SU-DHL-6 (cell line): Measurements from ENCODE around the gene SLC35C1.

Experiments used
- H2AFZ ChIP-seq: fragments of 200-600 bp; sonication (generic); 2 replicates; pipeline ENCODE4 v1.6.1; 2014; ENCODE audit warnings: low read depth, mild to moderate bottlenecking, moderate library complexity, mixed read lengths, antibody characterized with exemption, low read length; ENCODE audit not compliant: severe bottlenecking
- H3F3A ChIP-seq: fragments of 200-600 bp; shearing (Covaris generic); 2 replicates; pipeline ENCODE4 v1.6.0; 2016; ENCODE audit warnings: antibody characterized with exemption, mild to moderate bottlenecking; ENCODE audit not compliant: insufficient read depth
- H3K27ac ChIP-seq: fragments of 200-600 bp; sonication (generic); 2 replicates; pipeline ENCODE4 v1.5.1; 2016; ENCODE audit warnings: low read depth, mild to moderate bottlenecking, low read length, moderate library complexity, mixed read lengths
- H3K27me3 ChIP-seq: fragments of 200-600 bp; sonication (generic), shearing (Covaris generic); 2 replicates; pipeline ENCODE4 v1.6.0; 2014; ENCODE audit warnings: mild to moderate bottlenecking, low read length
- H3K36me3 ChIP-seq: fragments of 200-600 bp; sonication (generic); 2 replicates; pipeline ENCODE4 v1.6.1; 2014; ENCODE audit warnings: mild to moderate bottlenecking, low read length, mixed read lengths
- H3K4me2 ChIP-seq: fragments of 300-600, 200-600 bp; shearing (Covaris generic), sonication (generic); 2 replicates; pipeline ENCODE4 v1.6.0; 2014; ENCODE audit warnings: low read length, low read depth, mild to moderate bottlenecking; ENCODE audit not compliant: poor library complexity, severe bottlenecking
- H3K4me3 ChIP-seq: fragments of 200-600 bp; sonication (generic); 2 replicates; pipeline ENCODE4 v1.5.1; 2014; ENCODE audit warnings: antibody characterized with exemption, low read length, mild to moderate bottlenecking, mixed read lengths; ENCODE audit not compliant: insufficient read depth, poor library complexity, severe bottlenecking
- H3K79me2 ChIP-seq: fragments of 200-600 bp; sonication (generic); 2 replicates; pipeline ENCODE4 v1.6.1; 2014; ENCODE audit warnings: mild to moderate bottlenecking, low read length, moderate library complexity; ENCODE audit not compliant: insufficient read depth
- H3K9ac ChIP-seq: fragments of 200-600 bp; sonication (generic); 2 replicates; pipeline ENCODE4 v1.7.0; 2014; ENCODE audit warnings: mild to moderate bottlenecking, low read length
- H3K9me2 ChIP-seq: fragments of 200-600 bp; sonication (generic); replicated peaks from 2 replicates; pipeline ENCODE4 v1.6.1; 2014; ENCODE audit warnings: low read length; ENCODE audit not compliant: insufficient read depth
- H3K9me3 ChIP-seq: fragments of 200-600 bp; sonication (generic); 2 replicates; pipeline ENCODE4 v1.6.1; 2014; ENCODE audit warnings: low read length, mixed read lengths; ENCODE audit not compliant: insufficient read depth
- H4K20me1 ChIP-seq: fragments of 200-600 bp; sonication (generic); 2 replicates; pipeline ENCODE4 v1.6.1; 2014; ENCODE audit warnings: low read depth, mild to moderate bottlenecking, antibody characterized with exemption, low read length, moderate library complexity, mixed read lengths
- EZH2phosphoT487 ChIP-seq: fragments of 200-600 bp; sonication (generic), shearing (Covaris generic); conservative IDR thresholded peaks from 2 replicates; pipeline ENCODE4 v1.6.1; 2018; ENCODE audit warnings: mild to moderate bottlenecking, antibody characterized with exemption, low read length, moderate library complexity, mixed read lengths
- TF ChIP-seq, protein P1 (sequence below): fragments of 200-600 bp; sonication (generic); IDR thresholded peaks from one replicate; pipeline ENCODE4 v1.5.1; 2017; ENCODE audit warnings: antibody characterized with exemption, mild to moderate bottlenecking, low read length, moderate library complexity; ENCODE audit not compliant: insufficient read depth, poor library complexity, severe bottlenecking

SLC35C1 gene

GRCh38 chr11:45769960-45770359, 35.0 kb upstream of the SLC35C1 start:
- Histone ChIP-seq H3K4me2 (no peak overlapping the region), H3K27ac (no peak overlapping the region), H3K9me2 (no peaks in the 10 kb centered on the region), H3K9me3 (no peaks in the 10 kb centered on the region), H4K20me1 (no peaks in the 10 kb centered on the region), H3K27me3 (no peaks in the 10 kb centered on the region), H3K4me3 (no peak overlapping the region), H3F3A (no peaks in the 10 kb centered on the region), H3K9ac (no peak overlapping the region), H3K36me3 (no peaks in the 10 kb centered on the region), H3K79me2 (no peaks in the 10 kb centered on the region), H2AFZ (no peak overlapping the region)
- TF ChIP-seq, protein P1, sequence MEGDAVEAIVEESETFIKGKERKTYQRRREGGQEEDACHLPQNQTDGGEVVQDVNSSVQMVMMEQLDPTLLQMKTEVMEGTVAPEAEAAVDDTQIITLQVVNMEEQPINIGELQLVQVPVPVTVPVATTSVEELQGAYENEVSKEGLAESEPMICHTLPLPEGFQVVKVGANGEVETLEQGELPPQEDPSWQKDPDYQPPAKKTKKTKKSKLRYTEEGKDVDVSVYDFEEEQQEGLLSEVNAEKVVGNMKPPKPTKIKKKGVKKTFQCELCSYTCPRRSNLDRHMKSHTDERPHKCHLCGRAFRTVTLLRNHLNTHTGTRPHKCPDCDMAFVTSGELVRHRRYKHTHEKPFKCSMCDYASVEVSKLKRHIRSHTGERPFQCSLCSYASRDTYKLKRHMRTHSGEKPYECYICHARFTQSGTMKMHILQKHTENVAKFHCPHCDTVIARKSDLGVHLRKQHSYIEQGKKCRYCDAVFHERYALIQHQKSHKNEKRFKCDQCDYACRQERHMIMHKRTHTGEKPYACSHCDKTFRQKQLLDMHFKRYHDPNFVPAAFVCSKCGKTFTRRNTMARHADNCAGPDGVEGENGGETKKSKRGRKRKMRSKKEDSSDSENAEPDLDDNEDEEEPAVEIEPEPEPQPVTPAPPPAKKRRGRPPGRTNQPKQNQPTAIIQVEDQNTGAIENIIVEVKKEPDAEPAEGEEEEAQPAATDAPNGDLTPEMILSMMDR: no peak
- no peak for TF ChIP-seq EZH2phosphoT487

DNA sequence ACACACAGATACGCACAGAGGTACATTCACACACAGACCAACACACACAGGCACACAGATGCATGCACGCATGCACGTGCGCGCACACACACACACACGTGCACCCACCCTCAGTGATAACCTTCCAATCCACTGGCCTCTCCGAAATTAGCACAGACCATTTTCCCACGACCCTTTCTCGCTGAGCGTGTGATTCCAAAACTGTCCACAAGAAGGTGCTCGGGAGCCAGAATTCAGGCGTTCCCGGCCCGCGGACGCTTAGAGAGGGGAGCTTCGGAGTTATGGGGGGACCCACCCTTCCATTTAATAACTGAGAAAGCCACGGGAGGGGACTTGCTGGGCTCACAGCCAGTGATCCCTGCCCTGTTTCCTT, 33.8 kb upstream of the SLC35C1 start:
- Histone ChIP-seq H3K4me3 (peak overlapping the region; percentile 44), H3K27ac (no peak overlapping the region), H3K9ac (peak overlapping the region; percentile 30; the same call in 1 of the 2 replicates), H3F3A (no peaks in the 10 kb centered on the region), H3K4me2 (peak overlapping the region; percentile 68), H3K9me2 (no peaks in the 10 kb centered on the region), H3K36me3 (no peaks in the 10 kb centered on the region), H2AFZ (peak overlapping the region; percentile 96), H4K20me1 (no peaks in the 10 kb centered on the region), H3K9me3 (no peaks in the 10 kb centered on the region), H3K79me2 (no peaks in the 10 kb centered on the region), H3K27me3 (no peaks in the 10 kb centered on the region)
- TF ChIP-seq, protein P1: peak; percentile 80
- no peak for TF ChIP-seq EZH2phosphoT487

GRCh38 chr11:45771566-45772448, 33.1 kb upstream of the SLC35C1 start:
- no peaks in the 10 kb centered on the region for H3F3A ChIP-seq
- H3K36me3 ChIP-seq: no peaks in the 10 kb centered on the region
- H3K9me3 ChIP-seq: no peaks in the 10 kb centered on the region
- peak overlapping the region; percentile 44 for H3K4me3 ChIP-seq
- H3K79me2 ChIP-seq: no peaks in the 10 kb centered on the region
- H4K20me1 ChIP-seq: no peaks in the 10 kb centered on the region
- no peak overlapping the region for H3K27ac ChIP-seq
- peak overlapping the region; percentile 96 for H2AFZ ChIP-seq
- peak overlapping the region; percentile 30; the same call in 1 of the 2 replicates for H3K9ac ChIP-seq
- no peaks in the 10 kb centered on the region for H3K27me3 ChIP-seq
- no peaks in the 10 kb centered on the region for H3K9me2 ChIP-seq
- TF ChIP-seq, protein P1: peak; percentile 91
- TF ChIP-seq EZH2phosphoT487: no peak
- H3K4me2 ChIP-seq: peak overlapping the region; percentile 68
